Inferior parietal cortex (tissue), 1 donor: ENCODE data around the gene ADIRF.
"Not testable (repeated sequence)": the region's sequence is repeated elsewhere in the genome, so short reads cannot be mapped to it uniquely, and the experiment has no call there.

ENCODE experiments used
- DNase-seq: peaks from one replicate; pipeline ENCODE4 v3.0.0-alpha.2; 2016; ENCODE audit errors: extremely low spot score

The ADIRF gene

GRCh38 chr10:86979296-86979818, 11.1 kb downstream of the ADIRF start:
- DNase-seq = no peak

- no peak for DNase-seq
Measured at GRCh38 chr10:86979977-86980448, 11.7 kb downstream of the ADIRF start.

DNA sequence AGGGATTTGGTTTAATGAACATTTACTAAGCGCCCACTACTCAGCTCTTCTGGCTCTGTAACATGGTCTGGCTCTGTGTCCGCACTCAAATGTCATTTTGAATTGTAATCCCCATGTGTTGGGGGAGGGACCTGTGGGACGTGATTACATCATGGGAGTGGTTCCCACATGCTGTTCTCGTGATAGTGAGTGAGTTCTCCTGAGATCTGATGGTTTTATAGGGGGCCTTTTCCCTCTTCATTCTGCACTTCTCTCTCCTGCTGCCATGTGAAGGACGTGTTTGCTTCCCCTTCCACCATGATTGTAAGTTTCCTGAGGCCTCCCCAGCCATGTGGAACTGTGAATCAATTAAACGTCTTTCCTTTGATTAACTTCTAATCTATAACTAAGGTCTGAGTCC, 12.7 kb downstream of the ADIRF start:
- DNase-seq = not testable (repeated sequence)

- DNase-seq = no peak
Measured at GRCh38 chr10:86981716-86982115, 13.4 kb downstream of the ADIRF start.

GRCh38 chr10:86984498-86984897, 16.2 kb downstream of the ADIRF start:
- not testable (repeated sequence) for DNase-seq

GRCh38 chr10:86988520-86988919, 20.2 kb downstream of the ADIRF start:
- no peak for DNase-seq

DNA sequence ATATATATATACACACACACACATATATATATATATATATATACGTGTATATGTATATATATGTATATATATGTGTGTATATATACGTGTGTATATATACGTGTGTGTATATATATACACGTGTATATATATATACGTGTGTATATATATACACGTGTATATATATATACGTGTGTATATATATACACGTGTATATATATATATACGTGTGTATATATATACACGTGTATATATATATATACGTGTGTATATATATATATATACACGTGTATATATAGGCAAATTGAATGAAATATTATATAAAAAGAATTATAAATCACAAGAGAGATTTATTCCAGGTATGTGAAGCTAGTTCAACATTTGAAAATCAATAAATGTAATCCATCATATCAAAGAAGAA, 23.1 kb downstream of the ADIRF start:
- DNase-seq = not testable (repeated sequence)

DNA sequence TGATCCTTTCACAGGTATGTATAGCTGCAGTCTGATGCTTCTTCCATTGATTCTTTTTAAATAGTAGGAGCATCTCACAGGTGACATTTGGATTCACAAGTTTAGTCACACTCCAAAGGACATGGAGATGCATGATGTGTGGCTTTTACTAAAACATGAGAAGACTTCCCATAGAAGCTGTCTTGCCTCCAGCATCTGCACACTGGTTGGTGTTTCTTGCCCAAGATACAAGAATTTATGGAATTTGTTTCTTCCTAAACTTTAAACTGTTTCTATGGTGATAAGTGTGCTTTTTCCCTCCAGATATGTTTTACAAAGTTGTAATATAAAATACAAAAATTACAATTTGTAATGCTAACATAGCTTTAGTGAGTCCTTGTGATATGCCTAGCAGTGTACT, 24.2 kb downstream of the ADIRF start:
- no peak for DNase-seq

GRCh38 chr10:86992929-86993328, 24.6 kb downstream of the ADIRF start:
- DNase-seq = no peak

DNA sequence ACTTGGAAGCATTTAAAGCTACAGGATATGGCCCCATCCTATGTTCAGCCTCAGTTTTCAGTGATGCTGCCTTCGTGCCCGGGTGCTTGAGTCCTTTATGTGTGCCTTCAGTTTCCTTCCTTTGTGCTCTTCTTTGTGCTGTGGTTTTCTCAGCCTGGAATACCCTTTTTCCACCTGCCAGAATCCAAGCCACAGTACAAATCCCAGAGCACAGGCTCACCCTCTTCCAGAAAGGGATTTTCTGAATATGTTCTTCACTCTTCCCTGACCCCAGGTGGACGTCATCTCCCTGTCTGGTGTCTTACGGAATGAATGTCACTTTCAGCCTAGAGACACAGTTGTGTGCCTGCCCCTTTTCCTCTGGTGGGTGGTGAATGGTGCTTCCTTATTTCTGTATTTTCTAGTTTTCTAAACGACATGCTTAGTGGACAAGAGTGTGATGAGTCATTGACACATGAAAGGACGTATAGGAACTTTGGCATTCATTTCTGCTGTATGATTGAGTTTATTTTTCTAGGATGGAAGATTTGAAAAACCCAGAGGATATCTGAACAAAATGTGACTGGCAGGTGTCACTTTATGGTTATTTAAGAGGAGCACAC, 31.6 kb downstream of the ADIRF start:
- DNase-seq = not testable (repeated sequence)

- no peak for DNase-seq
Measured at GRCh38 chr10:87000491-87000890, 32.2 kb downstream of the ADIRF start.

DNA sequence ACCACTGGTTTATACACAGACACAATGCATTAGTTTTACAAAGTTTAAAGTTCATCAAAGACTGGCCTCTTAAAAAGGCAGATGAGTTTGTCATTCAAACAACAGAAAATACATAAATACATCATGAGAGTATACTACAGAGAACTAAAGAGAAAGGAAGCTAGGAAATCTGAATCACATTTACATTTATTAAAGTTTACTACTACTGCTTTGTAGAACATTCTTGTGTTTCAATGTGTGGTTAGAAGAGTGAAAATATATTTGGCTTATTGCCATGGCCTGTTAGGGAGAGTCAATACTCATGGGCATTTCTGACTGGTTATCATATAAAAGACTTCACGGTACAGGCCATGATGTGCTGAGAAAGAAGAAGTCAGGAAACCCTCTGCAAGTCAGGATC, 38.8 kb downstream of the ADIRF start:
- not testable (repeated sequence) for DNase-seq

- not testable (repeated sequence) for DNase-seq
Measured at GRCh38 chr10:87007674-87008073, 39.4 kb downstream of the ADIRF start.

GRCh38 chr10:87008303-87008702, 40.0 kb downstream of the ADIRF start:
- not testable (repeated sequence) for DNase-seq

GRCh38 chr10:87009134-87009696, 40.9 kb downstream of the ADIRF start:
- not testable (repeated sequence) for DNase-seq

DNA sequence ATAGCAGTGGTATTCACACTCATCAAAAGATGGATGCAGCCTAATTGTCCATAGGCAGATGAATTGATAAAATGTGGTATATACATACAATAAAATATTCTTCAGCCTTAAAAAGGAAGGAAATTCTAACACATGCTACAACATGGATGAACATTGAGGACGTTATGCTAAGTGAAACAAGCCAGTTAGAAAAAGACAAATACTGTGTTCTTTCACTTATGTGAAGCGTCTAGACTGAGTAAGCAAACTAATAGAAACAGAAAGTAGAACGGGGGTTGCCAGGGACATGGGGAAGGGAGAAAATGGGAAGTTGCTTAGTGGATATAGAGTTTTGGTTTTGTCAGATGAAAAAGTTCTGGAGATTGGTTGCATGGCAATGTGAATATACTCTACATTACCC, 45.2 kb downstream of the ADIRF start:
- not testable (repeated sequence) for DNase-seq

- DNase-seq = not testable (repeated sequence)
Measured at GRCh38 chr10:87014986-87015716, 46.9 kb downstream of the ADIRF start.

DNA sequence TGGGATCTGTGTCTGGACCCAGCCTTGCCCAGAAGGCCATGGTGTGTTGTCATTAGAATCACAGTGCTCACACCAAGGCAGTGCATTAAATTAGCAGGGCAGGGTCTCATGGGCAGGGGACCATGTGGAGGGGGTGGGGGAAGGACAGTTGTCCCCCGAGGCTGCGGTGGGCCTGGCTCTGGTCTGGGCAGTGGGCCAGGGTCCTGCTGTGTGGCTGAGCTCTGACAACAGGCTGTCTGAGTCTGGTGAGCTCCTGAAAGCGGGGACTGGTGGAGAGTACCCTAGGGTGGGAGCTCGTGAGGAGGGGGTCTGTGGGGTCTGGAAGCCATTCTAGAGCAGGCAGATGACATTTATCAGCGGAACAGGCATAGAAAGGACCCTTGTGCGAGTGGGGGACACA, 49.8 kb downstream of the ADIRF start:
- DNase-seq = not testable (repeated sequence)

DNA sequence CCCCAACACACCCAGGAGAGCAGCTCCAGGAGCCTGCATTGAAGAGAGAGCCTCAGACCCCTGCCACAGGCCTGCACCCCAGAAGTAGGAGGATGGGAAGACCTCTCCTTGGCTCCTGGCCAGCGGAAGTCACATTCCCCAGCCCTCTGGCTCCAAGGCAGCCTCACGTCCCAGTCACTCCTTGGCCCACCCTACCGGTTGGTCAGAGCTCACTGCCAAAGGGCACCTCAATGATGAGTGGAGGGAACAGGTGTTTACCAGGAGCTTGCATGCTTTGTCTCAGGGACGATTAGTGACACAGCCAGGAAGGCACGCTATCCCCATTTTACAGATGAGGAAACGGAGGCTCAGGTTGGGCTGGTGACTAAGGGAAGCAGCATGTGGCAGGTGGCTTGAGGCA, 50.8 kb downstream of the ADIRF start:
- DNase-seq = not testable (repeated sequence)

- not testable (repeated sequence) for DNase-seq
Measured at GRCh38 chr10:87019504-87019903, 51.2 kb downstream of the ADIRF start.

DNA sequence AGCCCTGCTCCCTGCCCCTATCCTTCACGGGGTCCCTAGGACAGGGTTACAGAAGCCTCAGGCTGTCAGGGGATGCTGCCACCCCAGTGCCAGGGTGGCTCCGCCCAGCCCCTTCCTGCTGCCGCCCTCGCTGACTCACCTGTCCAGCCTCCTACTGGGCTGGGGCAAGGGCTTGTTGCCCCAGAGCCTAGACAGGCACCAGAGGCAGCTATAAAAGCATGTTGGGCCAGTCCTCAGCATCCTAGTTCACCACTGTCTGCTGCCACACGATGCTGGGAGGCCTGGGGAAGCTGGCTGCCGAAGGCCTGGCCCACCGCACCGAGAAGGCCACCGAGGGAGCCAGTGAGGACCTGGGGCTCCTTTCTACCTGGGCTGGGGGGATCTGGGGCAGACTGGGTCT, 51.8 kb downstream of the ADIRF start, which contains the start of gene FAM25A:
Gene FAM25A, plus strand, starts transcription at position 239 of the 400 bp plus-strand sequence. Its CDS starts 31 bp downstream, at position 270.
- not testable (repeated sequence) for DNase-seq
